Measurements from ENCODE around the gene NEK2. TPM values are rescaled to one million over a fixed set of nuclear protein-coding genes. Genes with fewer than 3 reads are reported as not detected.

The NEK2 gene
- total and polyA plus RNA-seq, 2 of the 13 experiments (the other 11 are each of a cell fraction or from before 2014, with no cell fraction given) = 10.9 to 40.8 TPM

DNA sequence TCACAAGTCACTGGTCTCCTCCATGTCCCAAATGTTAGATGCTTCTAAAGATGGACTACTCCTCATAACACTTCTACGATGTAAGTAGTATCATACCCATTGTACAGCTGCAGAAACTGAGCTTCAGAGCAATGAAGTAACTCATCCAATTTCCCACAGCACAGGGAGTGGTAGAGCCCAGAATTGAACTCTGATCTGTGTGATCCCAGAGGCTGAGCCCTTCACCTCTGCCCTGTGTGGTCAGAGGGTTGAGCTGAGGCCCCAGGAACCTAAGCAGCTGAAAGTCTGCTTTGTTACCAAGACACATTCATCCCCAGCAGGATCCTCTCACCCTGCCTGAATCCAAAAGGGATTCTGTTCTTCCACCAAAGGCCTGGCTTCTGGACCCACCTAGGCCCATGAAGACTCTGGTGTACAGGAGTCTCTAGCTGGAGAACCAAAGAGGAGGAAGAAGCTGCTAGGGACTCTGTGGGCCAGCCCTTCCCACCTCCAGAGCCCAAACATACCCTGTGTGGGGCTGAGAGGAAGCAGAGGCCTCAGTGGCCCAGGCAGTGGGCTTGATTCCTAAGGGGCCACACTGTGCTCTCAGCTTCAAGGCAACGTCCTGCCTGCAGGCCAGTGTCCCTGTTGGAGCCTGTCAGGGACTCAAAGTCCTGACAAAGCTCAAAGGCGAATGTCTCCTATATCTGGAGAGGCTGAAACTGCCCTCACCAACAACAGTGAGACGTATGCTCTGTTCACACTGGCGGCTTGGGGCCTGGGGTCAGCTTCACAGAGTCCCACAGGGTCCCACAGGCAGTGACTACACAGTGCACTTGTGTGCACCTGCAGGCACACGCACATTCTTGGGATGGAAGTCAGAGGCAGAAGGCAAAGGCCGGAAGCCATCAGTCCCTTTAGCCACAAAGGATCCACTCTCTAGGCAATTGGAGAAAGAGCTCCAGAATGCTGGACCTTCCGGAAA, 56.1 kb downstream of the NEK2 start (continued):
- TF ChIP-seq, protein P1, sequence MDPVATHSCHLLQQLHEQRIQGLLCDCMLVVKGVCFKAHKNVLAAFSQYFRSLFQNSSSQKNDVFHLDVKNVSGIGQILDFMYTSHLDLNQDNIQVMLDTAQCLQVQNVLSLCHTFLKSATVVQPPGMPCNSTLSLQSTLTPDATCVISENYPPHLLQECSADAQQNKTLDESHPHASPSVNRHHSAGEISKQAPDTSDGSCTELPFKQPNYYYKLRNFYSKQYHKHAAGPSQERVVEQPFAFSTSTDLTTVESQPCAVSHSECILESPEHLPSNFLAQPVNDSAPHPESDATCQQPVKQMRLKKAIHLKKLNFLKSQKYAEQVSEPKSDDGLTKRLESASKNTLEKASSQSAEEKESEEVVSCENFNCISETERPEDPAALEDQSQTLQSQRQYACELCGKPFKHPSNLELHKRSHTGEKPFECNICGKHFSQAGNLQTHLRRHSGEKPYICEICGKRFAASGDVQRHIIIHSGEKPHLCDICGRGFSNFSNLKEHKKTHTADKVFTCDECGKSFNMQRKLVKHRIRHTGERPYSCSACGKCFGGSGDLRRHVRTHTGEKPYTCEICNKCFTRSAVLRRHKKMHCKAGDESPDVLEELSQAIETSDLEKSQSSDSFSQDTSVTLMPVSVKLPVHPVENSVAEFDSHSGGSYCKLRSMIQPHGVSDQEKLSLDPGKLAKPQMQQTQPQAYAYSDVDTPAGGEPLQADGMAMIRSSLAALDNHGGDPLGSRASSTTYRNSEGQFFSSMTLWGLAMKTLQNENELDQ (CRISPR knock-in tag; IDR thresholded peaks at IDR 0.05; ENCODE audit: borderline replicate concordance) = no peak
- TF ChIP-seq CCAR2 (optimal IDR thresholded peaks at IDR 0.05; ENCODE audit: low read depth, low read length) (no peak), ZNF660 (CRISPR knock-in tag; IDR thresholded peaks at IDR 0.05; ENCODE audit: borderline replicate concordance, low read depth) (no peak), ADNP (CRISPR knock-in tag; IDR thresholded peaks at IDR 0.05) (peak; percentile 98), ZFX (CRISPR knock-in tag; IDR thresholded peaks at IDR 0.05; ENCODE audit: low read depth) (peak; percentile 68), MEF2D (CRISPR knock-in tag; IDR thresholded peaks at IDR 0.05) (no peak), SMC3 (IDR thresholded peaks at IDR 0.05; ENCODE audit: low read length) (peak; percentile 10; the same call in 1 of the 2 replicates), HES4 (CRISPR knock-in tag; IDR thresholded peaks at IDR 0.05; ENCODE audit: borderline replicate concordance) (no peak), SMAD1 (CRISPR knock-in tag; IDR thresholded peaks at IDR 0.05; ENCODE audit: borderline replicate concordance, low read depth) (no peak), EP300 (IDR thresholded peaks at IDR 0.05; ENCODE audit: low read depth in 2 of 2, low read length in 2 of 2) (peak; percentile 65; a peak in 2 of 4 replicates), EP300 (CRISPR knock-in tag; IDR thresholded peaks at IDR 0.05; ENCODE audit: borderline replicate concordance) (no peak), ZNF143 (CRISPR knock-in tag; IDR thresholded peaks at IDR 0.05) (no peak), ZMYM3 (CRISPR knock-in tag; IDR thresholded peaks at IDR 0.05) (peak; percentile 99), ETV5 (CRISPR knock-in tag; IDR thresholded peaks at IDR 0.05; ENCODE audit: borderline replicate concordance) (no peak), CBX2 (IDR thresholded peaks at IDR 0.05; ENCODE audit: low read depth, low read length) (no peak), CBX2 (CRISPR knock-in tag; IDR thresholded peaks at IDR 0.05; ENCODE audit: low read depth) (no peak), TRIM24 (CRISPR knock-in tag; IDR thresholded peaks at IDR 0.05) (0 out of 2 replicates have a peak, but pooled peaks have one; percentile 46), ZNF296 (CRISPR knock-in tag; conservative IDR thresholded peaks at IDR 0.05) (no peak)
- TF ChIP-seq, protein P2, sequence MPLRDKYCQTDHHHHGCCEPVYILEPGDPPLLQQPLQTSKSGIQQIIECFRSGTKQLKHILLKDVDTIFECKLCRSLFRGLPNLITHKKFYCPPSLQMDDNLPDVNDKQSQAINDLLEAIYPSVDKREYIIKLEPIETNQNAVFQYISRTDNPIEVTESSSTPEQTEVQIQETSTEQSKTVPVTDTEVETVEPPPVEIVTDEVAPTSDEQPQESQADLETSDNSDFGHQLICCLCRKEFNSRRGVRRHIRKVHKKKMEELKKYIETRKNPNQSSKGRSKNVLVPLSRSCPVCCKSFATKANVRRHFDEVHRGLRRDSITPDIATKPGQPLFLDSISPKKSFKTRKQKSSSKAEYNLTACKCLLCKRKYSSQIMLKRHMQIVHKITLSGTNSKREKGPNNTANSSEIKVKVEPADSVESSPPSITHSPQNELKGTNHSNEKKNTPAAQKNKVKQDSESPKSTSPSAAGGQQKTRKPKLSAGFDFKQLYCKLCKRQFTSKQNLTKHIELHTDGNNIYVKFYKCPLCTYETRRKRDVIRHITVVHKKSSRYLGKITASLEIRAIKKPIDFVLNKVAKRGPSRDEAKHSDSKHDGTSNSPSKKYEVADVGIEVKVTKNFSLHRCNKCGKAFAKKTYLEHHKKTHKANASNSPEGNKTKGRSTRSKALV (CRISPR knock-in tag; IDR thresholded peaks at IDR 0.05) = no peak
- TF ChIP-seq, protein P3, sequence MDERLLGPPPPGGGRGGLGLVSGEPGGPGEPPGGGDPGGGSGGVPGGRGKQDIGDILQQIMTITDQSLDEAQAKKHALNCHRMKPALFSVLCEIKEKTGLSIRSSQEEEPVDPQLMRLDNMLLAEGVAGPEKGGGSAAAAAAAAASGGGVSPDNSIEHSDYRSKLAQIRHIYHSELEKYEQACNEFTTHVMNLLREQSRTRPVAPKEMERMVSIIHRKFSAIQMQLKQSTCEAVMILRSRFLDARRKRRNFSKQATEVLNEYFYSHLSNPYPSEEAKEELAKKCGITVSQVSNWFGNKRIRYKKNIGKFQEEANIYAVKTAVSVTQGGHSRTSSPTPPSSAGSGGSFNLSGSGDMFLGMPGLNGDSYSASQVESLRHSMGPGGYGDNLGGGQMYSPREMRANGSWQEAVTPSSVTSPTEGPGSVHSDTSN (CRISPR knock-in tag; IDR thresholded peaks at IDR 0.05) = no peak

Measured in HepG2 (cell line).